NCI-H2196 (cell line): ENCODE measurements around the gene DNAJB2.
"Not testable (repeated sequence)": the region's sequence is repeated elsewhere in the genome, so short reads cannot be mapped to it uniquely, and the experiment has no call there.

Experiments
- DNase-seq: peaks from one replicate; lab custom pipeline; 2025; ENCODE audit not compliant: unreplicated experiment; lab: John Stamatoyannopoulos, UW

Gene DNAJB2

GRCh38 chr2:219284501-219285372 is 5.6 kb downstream of the DNAJB2 start:
- DNase-seq: no peak

- no peak for DNase-seq
Observed at GRCh38 chr2:219285373-219285735, 6.2 kb downstream of the DNAJB2 start.

- peak; percentile 13 for DNase-seq
Observed at GRCh38 chr2:219285894-219286425, 6.8 kb downstream of the DNAJB2 start.

- DNase-seq: no peak
Observed at GRCh38 chr2:219286436-219287115, 7.4 kb downstream of the DNAJB2 start.

- DNase-seq: not testable (repeated sequence)
Observed at GRCh38 chr2:219287116-219287440, 7.9 kb downstream of the DNAJB2 start.

- no peak for DNase-seq
Observed at GRCh38 chr2:219287580-219288265, 8.6 kb downstream of the DNAJB2 start.

GRCh38 chr2:219289195-219289536 is 10.0 kb downstream of the DNAJB2 start:
- DNase-seq: no peak

- DNase-seq: no peak
Observed at GRCh38 chr2:219289537-219290361, 10.6 kb downstream of the DNAJB2 start.

GRCh38 chr2:219290381-219291171 is 11.4 kb downstream of the DNAJB2 start:
- no peak for DNase-seq

- DNase-seq: no peak
Observed at GRCh38 chr2:219291394-219291793, 12.2 kb downstream of the DNAJB2 start.

- no peak for DNase-seq
Observed at GRCh38 chr2:219291910-219292490, 12.8 kb downstream of the DNAJB2 start.

GRCh38 chr2:219292616-219293015 is 13.4 kb downstream of the DNAJB2 start:
- no peak for DNase-seq

GRCh38 chr2:219293736-219294231 is 14.6 kb downstream of the DNAJB2 start:
- no peak for DNase-seq

GRCh38 chr2:219294356-219295351 is 15.5 kb downstream of the DNAJB2 start:
- peak; percentile 92 for DNase-seq

- no peak for DNase-seq
Observed at GRCh38 chr2:219296142-219296541, 17.0 kb downstream of the DNAJB2 start.

GRCh38 chr2:219296631-219297391 is 17.6 kb downstream of the DNAJB2 start:
- no peak for DNase-seq

GRCh38 chr2:219297766-219298456 is 18.7 kb downstream of the DNAJB2 start:
- DNase-seq: no peak
